HEK293 (cell line): ENCODE measurements around the gene SLC5A9.

Experiments used
- CTCF ChIA-PET: fragments of 350-600 bp; formaldehyde crosslinking; extraction: SDS; loops from one replicate; lab custom pipeline; 2021; ENCODE audit warnings: antibody characterized with exemption; lab: Yijun Ruan, JAX
- POLR2A ChIA-PET: fragments of 300-600 bp; formaldehyde crosslinking; extraction: SDS; loops from one replicate; lab custom pipeline; 2020; ENCODE audit warnings: antibody characterized with exemption, inconsistent platforms; lab: Yijun Ruan, JAX
- H3K27ac ChIP-seq: fragments of 200-500 bp; sonication (Bioruptor generic); 2 replicates; pipeline ENCODE4 v1.5.1; 2014; ENCODE audit warnings: low read depth, low read length, control low read depth, inconsistent platforms; ENCODE audit errors: extremely low read depth
- H3K36me3 ChIP-seq, 2 experiments: fragments of 200-500 bp in 1 of 2; sonication (Bioruptor generic) in 1 of 2; 1 replicate in 1 of 2; 2 replicates in 1 of 2; pipeline ENCODE4 v1.5.1; 2014 to 2017; ENCODE audit warnings: inconsistent platforms in 2 of 2, low read length in 2 of 2; ENCODE audit not compliant: control insufficient read depth in 2 of 2, insufficient read depth in 1 of 2
- H3K4me1 ChIP-seq: fragments of 200-500 bp; sonication (Bioruptor generic); 2 replicates; pipeline ENCODE4 v1.5.1; 2014; ENCODE audit warnings: mild to moderate bottlenecking, low read length, inconsistent platforms; ENCODE audit not compliant: control insufficient read depth, insufficient read depth
- H3K4me3 ChIP-seq: 2 replicates; pipeline ENCODE4 v1.5.1; 2011; ENCODE audit warnings: low read depth, mild to moderate bottlenecking, control low read depth, low read length, moderate library complexity
- H3K9me3 ChIP-seq: fragments of 200-500 bp; sonication (Bioruptor generic); 2 replicates; pipeline ENCODE4 v1.5.1; 2014; ENCODE audit warnings: low read depth, low read length, inconsistent platforms; ENCODE audit not compliant: control insufficient read depth, insufficient read depth
- HOXC10 ChIP-seq: sonication (generic); formaldehyde crosslinking; IDR thresholded peaks from 2 replicates; pipeline ENCODE4 v1.8.1; 2023; ENCODE audit warnings: mild to moderate bottlenecking, missing genetic modification reagents
- KLF16 ChIP-seq: fragments of 450-650 bp; formaldehyde crosslinking; IDR thresholded peaks from 2 replicates; pipeline ENCODE4 v1.5.1; 2017; ENCODE audit warnings: missing biosample characterization, missing genetic modification characterization
- OSR2 ChIP-seq: fragments of 450-650 bp; formaldehyde crosslinking; IDR thresholded peaks from 2 replicates; pipeline ENCODE4 v1.5.1; 2016; ENCODE audit warnings: missing biosample characterization, missing genetic modification characterization
- PRDM1 ChIP-seq: fragments of 450-650 bp; formaldehyde crosslinking; IDR thresholded peaks from 2 replicates; pipeline ENCODE4; 2016; ENCODE audit warnings: missing biosample characterization, missing genetic modification characterization
- SCRT1 ChIP-seq: fragments of 450-650 bp; formaldehyde crosslinking; IDR thresholded peaks from 2 replicates; pipeline ENCODE4 v1.5.1; 2016; ENCODE audit warnings: missing biosample characterization, missing genetic modification characterization, borderline replicate concordance
- SCRT2 ChIP-seq: fragments of 450-650 bp; formaldehyde crosslinking; IDR thresholded peaks from 2 replicates; pipeline ENCODE4 v1.5.1; 2016; ENCODE audit warnings: missing biosample characterization, missing genetic modification characterization
- ZBTB8A ChIP-seq: fragments of 450-650 bp; formaldehyde crosslinking; IDR thresholded peaks from 2 replicates; pipeline ENCODE4 v1.5.1; 2016; ENCODE audit warnings: missing biosample characterization, missing genetic modification characterization
- ZNF112 ChIP-seq: fragments of 450-650 bp; formaldehyde crosslinking; IDR thresholded peaks from 2 replicates; pipeline ENCODE4 v1.5.0; 2017; ENCODE audit warnings: missing biosample characterization, missing genetic modification characterization
- ZNF138 ChIP-seq: fragments of 450-650 bp; formaldehyde crosslinking; IDR thresholded peaks from 2 replicates; pipeline ENCODE4 v1.5.1; 2016; ENCODE audit warnings: missing biosample characterization, missing genetic modification characterization, borderline replicate concordance
- ZNF155 ChIP-seq: fragments of 450-650 bp; formaldehyde crosslinking; IDR thresholded peaks from 2 replicates; pipeline ENCODE4 v1.5.1; 2016; ENCODE audit warnings: missing biosample characterization, missing genetic modification characterization
- ZNF354C ChIP-seq: fragments of 450-650 bp; formaldehyde crosslinking; IDR thresholded peaks from 2 replicates; pipeline ENCODE4 v1.5.1; 2016; ENCODE audit warnings: missing biosample characterization, missing genetic modification characterization, low read depth, borderline replicate concordance
- ZNF366 ChIP-seq: fragments of 450-650 bp; formaldehyde crosslinking; conservative IDR thresholded peaks from 2 replicates; pipeline ENCODE4 v1.5.1; 2016; ENCODE audit warnings: missing biosample characterization, missing genetic modification characterization
- ZNF394 ChIP-seq: fragments of 450-650 bp; formaldehyde crosslinking; IDR thresholded peaks from 2 replicates; pipeline ENCODE4 v1.5.1; 2016; ENCODE audit warnings: missing biosample characterization, missing genetic modification characterization, mild to moderate bottlenecking, moderate library complexity, borderline replicate concordance
- ZNF473 ChIP-seq: fragments of 450-650 bp; formaldehyde crosslinking; IDR thresholded peaks from 2 replicates; pipeline ENCODE4 v1.5.1; 2017; ENCODE audit warnings: missing biosample characterization, missing genetic modification characterization
- ZNF560 ChIP-seq: fragments of 450-650 bp; formaldehyde crosslinking; IDR thresholded peaks from 2 replicates; pipeline ENCODE4 v1.5.1; 2017; ENCODE audit warnings: missing biosample characterization, missing genetic modification characterization, borderline replicate concordance
- ZNF571 ChIP-seq: fragments of 450-650 bp; formaldehyde crosslinking; IDR thresholded peaks from 2 replicates; pipeline ENCODE4 v1.5.0; 2017; ENCODE audit warnings: missing biosample characterization, missing genetic modification characterization
- ZNF610 ChIP-seq: fragments of 450-650 bp; formaldehyde crosslinking; IDR thresholded peaks from 2 replicates; pipeline ENCODE4 v1.5.1; 2016; ENCODE audit warnings: missing biosample characterization, missing genetic modification characterization, borderline replicate concordance
- ZNF621 ChIP-seq: fragments of 450-650 bp; formaldehyde crosslinking; IDR thresholded peaks from 2 replicates; pipeline ENCODE4 v1.5.1; 2017; ENCODE audit warnings: missing biosample characterization, missing genetic modification characterization
- ZNF660 ChIP-seq: fragments of 450-650 bp; IDR thresholded peaks from 2 replicates; pipeline ENCODE4 v1.5.1; 2018; ENCODE audit warnings: missing biosample characterization, mild to moderate bottlenecking, missing genetic modification characterization
- ZNF670 ChIP-seq: fragments of 450-650 bp; formaldehyde crosslinking; IDR thresholded peaks from 2 replicates; pipeline ENCODE4 v1.5.1; 2016; ENCODE audit warnings: missing biosample characterization, missing genetic modification characterization, low read depth
- ZNF707 ChIP-seq: fragments of 450-650 bp; formaldehyde crosslinking; IDR thresholded peaks from 2 replicates; pipeline ENCODE4 v1.5.1; 2016; ENCODE audit warnings: missing biosample characterization, missing genetic modification characterization
- ZNF777 ChIP-seq: fragments of 450-650 bp; formaldehyde crosslinking; IDR thresholded peaks from 2 replicates; pipeline ENCODE4 v1.5.1; 2017; ENCODE audit warnings: missing biosample characterization, missing genetic modification characterization, borderline replicate concordance
- TF ChIP-seq, protein P1 (sequence below): fragments of 450-650 bp; formaldehyde crosslinking; IDR thresholded peaks from 2 replicates; pipeline ENCODE4 v1.5.1; 2016; ENCODE audit warnings: missing biosample characterization, missing genetic modification characterization
- TF ChIP-seq, protein P2 (sequence below): fragments of 450-650 bp; formaldehyde crosslinking; IDR thresholded peaks from 2 replicates; pipeline ENCODE4 v1.5.1; 2017; ENCODE audit warnings: missing biosample characterization, missing genetic modification characterization
- TF ChIP-seq, protein P3 (sequence below): fragments of 450-650 bp; formaldehyde crosslinking; IDR thresholded peaks from 2 replicates; pipeline ENCODE4 v1.5.1; 2016; ENCODE audit warnings: missing biosample characterization, missing genetic modification characterization, low read depth

SLC5A9 gene

DNA sequence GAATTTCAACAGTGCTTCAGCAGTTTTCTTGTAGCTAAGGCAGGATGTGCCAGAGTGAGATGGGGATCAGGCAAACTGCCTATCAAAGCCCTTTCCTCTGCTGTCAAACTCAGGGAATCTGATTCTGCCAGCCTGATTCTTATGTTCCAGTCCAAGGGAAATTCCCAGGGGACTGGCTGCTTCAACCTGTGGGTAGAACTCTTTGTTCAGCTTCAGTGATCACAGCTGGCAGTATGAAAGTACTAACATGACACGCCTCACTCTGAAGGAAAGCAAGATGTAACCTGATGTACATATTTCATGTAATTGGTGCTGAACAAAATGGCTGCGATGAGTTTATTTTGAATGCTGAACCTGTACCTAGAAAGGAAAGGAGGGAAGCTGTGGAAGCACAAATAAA, 40.1 kb upstream of the SLC5A9 start:
- POLR2A ChIA-PET = no interaction called here
- no peak overlapping the region for H3K4me3 ChIP-seq
- no peak overlapping the region for H3K27ac ChIP-seq
- TF ChIP-seq ZNF394 (tag by site-specific recombination) (no peak), ZNF112 (tag by site-specific recombination) (no peak), ZNF777 (tag by site-specific recombination) (no peak), SCRT2 (tag by site-specific recombination) (peak; percentile 80), ZNF621 (tag by site-specific recombination) (no peak), ZNF354C (no peak)
- no peaks in the 10 kb centered on the region for H3K4me1 ChIP-seq
- no peaks in the 10 kb centered on the region for H3K36me3 ChIP-seq
- H3K9me3 ChIP-seq = no peaks in the 10 kb centered on the region
- CTCF ChIA-PET = interaction anchor here (0.8 kb wide), 1 partner anchor 35 kb away, joined by 7 read pairs; no protein-coding TSS in a partner anchor

DNA sequence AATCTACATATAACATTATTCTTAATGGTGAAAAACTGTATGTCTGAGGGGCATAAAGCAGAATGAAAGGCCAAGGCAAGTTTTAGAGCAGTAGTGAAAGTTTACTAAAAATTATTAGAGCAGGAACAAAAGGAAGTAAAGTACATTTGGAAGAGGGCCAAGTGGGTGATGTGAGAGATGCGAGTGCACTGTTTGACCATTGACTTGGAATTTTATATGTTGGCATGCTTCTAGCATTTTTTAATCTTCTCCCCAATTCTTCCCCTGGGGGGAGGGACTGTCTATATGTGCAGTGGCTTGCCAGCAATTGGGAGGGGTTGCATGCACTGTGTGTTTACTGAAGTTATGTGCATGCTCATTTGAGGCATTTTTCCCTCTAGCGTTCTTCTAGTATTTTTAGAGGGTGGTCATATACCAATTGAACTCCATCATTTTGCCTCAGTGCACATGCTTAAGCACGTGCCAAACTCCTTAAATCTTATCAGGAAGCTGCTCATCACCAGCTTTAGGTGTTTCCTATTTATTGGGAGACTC, 36.1 kb upstream of the SLC5A9 start:
- TF ChIP-seq, protein P1, sequence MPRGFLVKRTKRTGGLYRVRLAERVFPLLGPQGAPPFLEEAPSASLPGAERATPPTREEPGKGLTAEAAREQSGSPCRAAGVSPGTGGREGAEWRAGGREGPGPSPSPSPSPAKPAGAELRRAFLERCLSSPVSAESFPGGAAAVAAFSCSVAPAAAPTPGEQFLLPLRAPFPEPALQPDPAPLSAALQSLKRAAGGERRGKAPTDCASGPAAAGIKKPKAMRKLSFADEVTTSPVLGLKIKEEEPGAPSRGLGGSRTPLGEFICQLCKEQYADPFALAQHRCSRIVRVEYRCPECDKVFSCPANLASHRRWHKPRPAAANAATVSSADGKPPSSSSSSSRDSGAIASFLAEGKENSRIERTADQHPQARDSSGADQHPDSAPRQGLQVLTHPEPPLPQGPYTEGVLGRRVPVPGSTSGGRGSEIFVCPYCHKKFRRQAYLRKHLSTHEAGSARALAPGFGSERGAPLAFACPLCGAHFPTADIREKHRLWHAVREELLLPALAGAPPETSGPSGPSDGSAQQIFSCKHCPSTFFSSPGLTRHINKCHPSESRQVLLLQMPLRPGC (tag by site-specific recombination) = no peak
- TF ChIP-seq, protein P2, sequence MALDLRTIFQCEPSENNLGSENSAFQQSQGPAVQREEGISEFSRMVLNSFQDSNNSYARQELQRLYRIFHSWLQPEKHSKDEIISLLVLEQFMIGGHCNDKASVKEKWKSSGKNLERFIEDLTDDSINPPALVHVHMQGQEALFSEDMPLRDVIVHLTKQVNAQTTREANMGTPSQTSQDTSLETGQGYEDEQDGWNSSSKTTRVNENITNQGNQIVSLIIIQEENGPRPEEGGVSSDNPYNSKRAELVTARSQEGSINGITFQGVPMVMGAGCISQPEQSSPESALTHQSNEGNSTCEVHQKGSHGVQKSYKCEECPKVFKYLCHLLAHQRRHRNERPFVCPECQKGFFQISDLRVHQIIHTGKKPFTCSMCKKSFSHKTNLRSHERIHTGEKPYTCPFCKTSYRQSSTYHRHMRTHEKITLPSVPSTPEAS = no peak
- no peak for TF ChIP-seq PRDM1 (tag by site-specific recombination)
- TF ChIP-seq OSR2 (tag by site-specific recombination) = no peak
- TF ChIP-seq ZNF138 = no peak
- no peak for TF ChIP-seq ZBTB8A (tag by site-specific recombination)
- no peak for TF ChIP-seq ZNF366 (tag by site-specific recombination)
- no peak for TF ChIP-seq ZNF571 (tag by site-specific recombination)
- no peak for TF ChIP-seq ZNF155
- TF ChIP-seq ZNF473 = no peak
- TF ChIP-seq, protein P3, sequence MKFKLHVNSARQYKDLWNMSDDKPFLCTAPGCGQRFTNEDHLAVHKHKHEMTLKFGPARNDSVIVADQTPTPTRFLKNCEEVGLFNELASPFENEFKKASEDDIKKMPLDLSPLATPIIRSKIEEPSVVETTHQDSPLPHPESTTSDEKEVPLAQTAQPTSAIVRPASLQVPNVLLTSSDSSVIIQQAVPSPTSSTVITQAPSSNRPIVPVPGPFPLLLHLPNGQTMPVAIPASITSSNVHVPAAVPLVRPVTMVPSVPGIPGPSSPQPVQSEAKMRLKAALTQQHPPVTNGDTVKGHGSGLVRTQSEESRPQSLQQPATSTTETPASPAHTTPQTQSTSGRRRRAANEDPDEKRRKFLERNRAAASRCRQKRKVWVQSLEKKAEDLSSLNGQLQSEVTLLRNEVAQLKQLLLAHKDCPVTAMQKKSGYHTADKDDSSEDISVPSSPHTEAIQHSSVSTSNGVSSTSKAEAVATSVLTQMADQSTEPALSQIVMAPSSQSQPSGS (tag by site-specific recombination) = no peak
- no peak for TF ChIP-seq SCRT1
- TF ChIP-seq ZNF610 (tag by site-specific recombination) = no peak
- TF ChIP-seq KLF16 (tag by site-specific recombination) = no peak
- TF ChIP-seq ZNF707 (tag by site-specific recombination) = no peak
- no peak for TF ChIP-seq ZNF660 (tag by site-specific recombination)
- TF ChIP-seq HOXC10 = no peak
- TF ChIP-seq ZNF560 (tag by site-specific recombination) = no peak
- TF ChIP-seq ZNF670 (tag by site-specific recombination) = no peak
- Histone ChIP-seq H3K4me1 (no peaks in the 10 kb centered on the region), H3K9me3 (no peaks in the 10 kb centered on the region; the same call in 1 of the 2 replicates), H3K27ac (no peak overlapping the region), H3K4me3 (no peak overlapping the region), H3K36me3 (no peaks in the 10 kb centered on the region)
- ChIA-PET POLR2A (no interaction called here), CTCF (interaction anchor here (1.2 kb wide), 1 partner anchor 19 kb away, joined by 3 read pairs; no protein-coding TSS in a partner anchor)
